Hepatocyte (in vitro differentiated cells): Measurements from ENCODE around the gene SRRT. TPM values are rescaled to one million over a fixed set of nuclear protein-coding genes. Genes with fewer than 3 reads are reported as not detected.
"Not testable (repeated sequence)": the region's sequence is repeated elsewhere in the genome, so short reads cannot be mapped to it uniquely, and the experiment has no call there.

Experiments
- DNase-seq: peaks from one replicate; pipeline ENCODE4 v3.0.0-alpha.2; 2016; ENCODE audit warnings: low spot score
- H2AFZ ChIP-seq: fragments of 200-600 bp; sonication (generic); 2 replicates; pipeline ENCODE4 v1.6.0; 2016; ENCODE audit warnings: antibody characterized with exemption, mild to moderate bottlenecking
- H3K27ac ChIP-seq: fragments of 200-600 bp; sonication (generic); 2 replicates; pipeline ENCODE4 v1.5.1; 2016; ENCODE audit warnings: mild to moderate bottlenecking
- H3K27me3 ChIP-seq: fragments of 200-600 bp; sonication (generic); 2 replicates; pipeline ENCODE4 v1.6.1; 2016
- H3K36me3 ChIP-seq: fragments of 200-600 bp; sonication (generic); replicated peaks from 2 replicates; pipeline ENCODE4 v1.5.1; 2016; ENCODE audit warnings: low read depth; ENCODE audit not compliant: insufficient read depth
- H3K4me1 ChIP-seq: fragments of 200-600 bp; sonication (generic); 2 replicates; pipeline ENCODE4 v1.5.1; 2016; ENCODE audit warnings: mild to moderate bottlenecking, moderate library complexity; ENCODE audit not compliant: insufficient read depth
- H3K4me2 ChIP-seq: fragments of 200-600 bp; sonication (generic); 2 replicates; pipeline ENCODE4 v1.6.0; 2016
- H3K4me3 ChIP-seq: fragments of 200-600 bp; sonication (generic); 2 replicates; pipeline ENCODE4 v1.5.1; 2016; ENCODE audit warnings: mild to moderate bottlenecking
- H3K79me2 ChIP-seq: fragments of 200-600 bp; sonication (generic); 2 replicates; pipeline ENCODE4 v1.6.0; 2017; ENCODE audit warnings: mild to moderate bottlenecking
- H3K9me2 ChIP-seq: fragments of 200-600 bp; sonication (generic); replicated peaks from 2 replicates; pipeline ENCODE4 v1.6.0; 2017; ENCODE audit warnings: mild to moderate bottlenecking; ENCODE audit not compliant: insufficient read depth
- H3K9me3 ChIP-seq: fragments of 200-600 bp; sonication (generic); 2 replicates; pipeline ENCODE4 v1.5.1; 2016; ENCODE audit warnings: low read depth, mild to moderate bottlenecking
- H4K20me1 ChIP-seq: fragments of 200-600 bp; sonication (generic); 2 replicates; pipeline ENCODE4 v1.6.0; 2016; ENCODE audit warnings: mild to moderate bottlenecking; ENCODE audit not compliant: insufficient read depth, poor library complexity, severe bottlenecking
- EZH2 ChIP-seq: fragments of 200-600 bp; sonication (generic); IDR thresholded peaks from 2 replicates; pipeline ENCODE4 v1.6.1; 2016; ENCODE audit warnings: antibody characterized with exemption, mild to moderate bottlenecking, borderline replicate concordance
- EZH2phosphoT487 ChIP-seq: fragments of 200-600 bp; sonication (generic); IDR thresholded peaks from one replicate; pipeline ENCODE4 v1.6.1; 2018; ENCODE audit warnings: antibody characterized with exemption, mild to moderate bottlenecking, low read depth, moderate library complexity; ENCODE audit not compliant: unreplicated experiment, severe bottlenecking
- WGBS: methylation state at CpG from one replicate; pipeline ENCODE4 v1.1.6; 2016; ENCODE audit warnings: low lambda C conversion rate; ENCODE audit errors: missing lambda C conversion rate; 5-methylcytosine and 5-hydroxymethylcytosine counted together
- polyA plus RNA-seq: library from polyadenylated mRNA; unstranded; fragments of >200 nt; fragmentation: Nextera tagmentation; extraction: Ambion mirVana; gene quantifications from 2 replicates; pipeline ENCODE4 v1.2.1, GENCODE V29; 2016
- total RNA-seq: library from RNA; depleted of rRNA; stranded (reverse); fragments of >200 nt; gene quantifications from 2 replicates; pipeline ENCODE4 v1.2.3, GENCODE V29; 2014
- TF ChIP-seq, protein P1 (sequence below): fragments of 200-600 bp; sonication (generic); IDR thresholded peaks from 2 replicates; pipeline ENCODE4 v1.5.1; 2016; ENCODE audit warnings: antibody characterized with exemption, mild to moderate bottlenecking; ENCODE audit not compliant: poor library complexity

The SRRT gene
- total and polyA plus RNA-seq, 2 experiments from 2014 or later: 49.1 to 91.7 TPM

DNA sequence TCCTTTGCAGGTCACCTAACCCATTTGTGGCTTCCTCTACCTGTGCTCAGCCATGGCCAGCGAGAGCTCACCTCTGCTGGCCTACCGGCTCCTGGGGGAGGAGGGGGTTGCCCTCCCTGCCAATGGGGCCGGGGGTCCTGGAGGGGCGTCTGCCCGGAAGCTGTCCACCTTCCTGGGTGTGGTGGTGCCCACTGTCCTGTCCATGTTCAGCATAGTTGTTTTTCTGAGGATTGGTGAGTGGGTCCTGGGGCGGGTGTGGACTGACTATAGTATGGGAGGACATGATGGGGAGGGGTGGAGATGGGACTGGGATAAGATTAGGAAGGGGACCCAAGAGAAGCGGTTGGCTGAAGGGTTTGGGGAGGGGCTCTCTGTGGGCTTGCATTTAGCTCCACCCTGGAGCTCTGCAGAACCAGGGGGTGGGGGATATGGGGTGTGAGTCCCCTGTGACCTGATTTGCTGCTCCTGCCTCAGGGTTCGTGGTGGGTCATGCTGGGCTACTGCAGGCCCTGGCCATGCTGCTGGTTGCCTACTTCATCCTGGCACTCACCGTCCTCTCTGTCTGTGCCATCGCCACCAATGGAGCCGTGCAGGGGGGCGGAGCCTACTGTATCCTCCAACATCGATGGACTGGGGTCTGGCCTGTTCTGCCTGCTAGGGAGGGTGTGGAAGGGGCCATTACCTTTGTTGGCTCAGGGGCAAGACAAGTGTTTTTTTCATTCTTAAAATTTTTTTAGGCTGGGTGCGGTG, 20.6 kb upstream of the SRRT start:
- DNase-seq: no peak
- Histone ChIP-seq H3K27ac (no peak overlapping the region), H3K36me3 (no peaks in the 10 kb centered on the region), H3K79me2 (peaks cover 18% of the 10 kb centered on the region), H4K20me1 (no peaks in the 10 kb centered on the region), H3K9me3 (no peaks in the 10 kb centered on the region), H3K9me2 (no peaks in the 10 kb centered on the region), H3K27me3 (no peaks in the 10 kb centered on the region), H3K4me2 (no peak overlapping the region), H3K4me1 (no peaks in the 10 kb centered on the region), H2AFZ (no peak overlapping the region), H3K4me3 (no peak overlapping the region)
- TF ChIP-seq, protein P1, sequence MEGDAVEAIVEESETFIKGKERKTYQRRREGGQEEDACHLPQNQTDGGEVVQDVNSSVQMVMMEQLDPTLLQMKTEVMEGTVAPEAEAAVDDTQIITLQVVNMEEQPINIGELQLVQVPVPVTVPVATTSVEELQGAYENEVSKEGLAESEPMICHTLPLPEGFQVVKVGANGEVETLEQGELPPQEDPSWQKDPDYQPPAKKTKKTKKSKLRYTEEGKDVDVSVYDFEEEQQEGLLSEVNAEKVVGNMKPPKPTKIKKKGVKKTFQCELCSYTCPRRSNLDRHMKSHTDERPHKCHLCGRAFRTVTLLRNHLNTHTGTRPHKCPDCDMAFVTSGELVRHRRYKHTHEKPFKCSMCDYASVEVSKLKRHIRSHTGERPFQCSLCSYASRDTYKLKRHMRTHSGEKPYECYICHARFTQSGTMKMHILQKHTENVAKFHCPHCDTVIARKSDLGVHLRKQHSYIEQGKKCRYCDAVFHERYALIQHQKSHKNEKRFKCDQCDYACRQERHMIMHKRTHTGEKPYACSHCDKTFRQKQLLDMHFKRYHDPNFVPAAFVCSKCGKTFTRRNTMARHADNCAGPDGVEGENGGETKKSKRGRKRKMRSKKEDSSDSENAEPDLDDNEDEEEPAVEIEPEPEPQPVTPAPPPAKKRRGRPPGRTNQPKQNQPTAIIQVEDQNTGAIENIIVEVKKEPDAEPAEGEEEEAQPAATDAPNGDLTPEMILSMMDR: no peak
- TF ChIP-seq EZH2 (no peak), EZH2phosphoT487 (no peak)
- WGBS: 94% methylated on average over 14 of the region's 14 CpGs

GRCh38 chr7:100854899-100855298, 20.0 kb upstream of the SRRT start:
- H3K79me2 ChIP-seq: peaks cover 18% of the 10 kb centered on the region
- DNase-seq, H3K4me3 ChIP-seq, H3K4me1 ChIP-seq, H3K27me3 ChIP-seq, H2AFZ ChIP-seq, H4K20me1 ChIP-seq, H3K9me2 ChIP-seq, H3K27ac ChIP-seq, H3K9me3 ChIP-seq, H3K4me2 ChIP-seq, H3K36me3 ChIP-seq: not testable (repeated sequence)
- WGBS: 98% methylated on average over 9 of the region's 9 CpGs

DNA sequence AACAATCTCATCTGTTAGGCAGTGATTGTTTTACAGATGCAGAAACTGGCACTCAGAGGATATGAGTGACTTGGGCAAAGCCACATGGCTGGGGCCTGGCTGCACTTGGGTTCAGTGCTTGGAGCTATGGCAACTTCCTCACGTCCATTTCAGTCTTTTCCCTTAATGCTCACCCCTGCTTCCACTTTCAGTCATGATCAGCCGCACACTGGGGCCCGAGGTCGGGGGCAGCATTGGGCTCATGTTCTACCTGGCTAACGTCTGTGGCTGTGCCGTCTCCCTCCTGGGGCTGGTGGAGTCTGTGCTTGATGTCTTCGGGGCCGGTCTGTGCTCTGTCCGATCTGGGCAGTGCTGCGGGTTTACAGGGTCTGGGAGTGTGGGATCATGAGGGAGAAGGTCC, 19.4 kb upstream of the SRRT start:
- H3K27me3 ChIP-seq: no peaks in the 10 kb centered on the region
- H3K79me2 ChIP-seq: peaks cover 18% of the 10 kb centered on the region
- H3K9me2 ChIP-seq: no peaks in the 10 kb centered on the region
- no peak overlapping the region for H3K4me2 ChIP-seq
- TF ChIP-seq EZH2phosphoT487 (no peak), EZH2 (no peak)
- TF ChIP-seq, protein P1: no peak
- DNase-seq: no peak
- no peaks in the 10 kb centered on the region for H4K20me1 ChIP-seq
- H3K4me1 ChIP-seq: no peaks in the 10 kb centered on the region
- H3K36me3 ChIP-seq: no peaks in the 10 kb centered on the region
- H3K27ac ChIP-seq: no peak overlapping the region
- WGBS: 94% methylated on average over 10 of the region's 10 CpGs
- no peaks in the 10 kb centered on the region for H3K9me3 ChIP-seq
- no peak overlapping the region for H3K4me3 ChIP-seq
- no peak overlapping the region for H2AFZ ChIP-seq

DNA sequence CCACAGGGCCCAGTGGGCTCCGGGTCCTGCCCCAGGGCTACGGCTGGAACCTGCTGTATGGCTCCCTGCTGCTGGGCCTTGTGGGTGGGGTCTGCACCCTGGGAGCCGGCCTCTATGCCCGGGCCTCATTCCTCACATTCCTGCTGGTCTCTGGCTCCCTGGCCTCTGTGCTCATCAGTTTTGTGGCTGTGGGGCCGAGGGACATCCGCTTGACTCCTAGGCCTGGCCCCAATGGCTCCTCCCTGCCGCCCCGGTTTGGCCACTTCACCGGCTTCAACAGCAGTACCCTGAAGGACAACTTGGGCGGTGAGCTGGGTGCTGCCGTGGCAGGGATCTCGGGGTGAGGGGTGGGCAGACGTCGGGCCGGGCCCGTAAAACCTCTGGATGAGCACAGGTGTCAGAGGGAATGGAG, 18.0 kb upstream of the SRRT start:
- no peaks in the 10 kb centered on the region for H3K36me3 ChIP-seq
- no peak for DNase-seq

More for the DNA sequence above, 18.0 kb upstream of the SRRT start:
- Histone ChIP-seq H3K9me3 (no peaks in the 10 kb centered on the region), H3K4me1 (no peaks in the 10 kb centered on the region), H2AFZ (no peak overlapping the region), H3K79me2 (peaks cover 18% of the 10 kb centered on the region), H3K27ac (no peak overlapping the region), H3K27me3 (no peaks in the 10 kb centered on the region), H3K4me3 (no peak overlapping the region), H3K9me2 (no peaks in the 10 kb centered on the region), H4K20me1 (no peaks in the 10 kb centered on the region), H3K4me2 (no peak overlapping the region)
- 69% methylated on average over 16 of the region's 16 CpGs for WGBS
- no peak for TF ChIP-seq EZH2phosphoT487
- TF ChIP-seq EZH2: no peak
- TF ChIP-seq, protein P1: no peak
